CD14-positive monocyte (primary cell): Measurements from ENCODE around the gene ZNF552. TPM values are rescaled to one million over a fixed set of nuclear protein-coding genes. Genes with fewer than 3 reads are reported as not detected.
"Not testable (repeated sequence)": the region's sequence is repeated elsewhere in the genome, so short reads cannot be mapped to it uniquely, and the experiment has no call there.

ENCODE experiments used
- DNase-seq, 3 donors: peaks; one replicate each; pipeline ENCODE4 v3.0.0-alpha.2; 2011 to 2022
- H2AFZ ChIP-seq: 2 replicates; pipeline ENCODE4 v1.6.0; 2012; ENCODE audit warnings: mild to moderate bottlenecking, low read depth, low read length, inconsistent platforms; ENCODE audit not compliant: insufficient read depth, poor library complexity, severe bottlenecking
- H3K27ac ChIP-seq, 2 donors: 1 replicate in 1 of 2; 2 replicates in 1 of 2; pipeline ENCODE4 v1.5.1; 2012 to 2013; ENCODE audit warnings: low read length in 2 of 2, control low read depth in 1 of 2, inconsistent platforms in 1 of 2, low read depth in 1 of 2, mild to moderate bottlenecking in 1 of 2
- H3K27me3 ChIP-seq, 2 donors: one replicate each; pipeline versions ENCODE4 v1.6.0 to v1.6.1; 2011 to 2013; ENCODE audit warnings: low read length in 2 of 2; ENCODE audit not compliant: control insufficient read depth in 2 of 2, insufficient read depth in 2 of 2
- H3K36me3 ChIP-seq, 2 donors: replicated peaks in 1 of 2; 1 replicate in 1 of 2; 2 replicates in 1 of 2; pipeline versions ENCODE4 v1.5.1 to v1.6.1; 2012 to 2013; ENCODE audit warnings: low read length in 2 of 2, control low read depth in 1 of 2, inconsistent platforms in 1 of 2, mild to moderate bottlenecking in 1 of 2; ENCODE audit not compliant: insufficient read depth in 2 of 2, control insufficient read depth in 1 of 2
- H3K4me1 ChIP-seq, 2 donors: 1 replicate in 1 of 2; 2 replicates in 1 of 2; pipeline versions ENCODE4 v1.5.1 to v1.6.1; 2012 to 2013; ENCODE audit warnings: low read length in 2 of 2, control low read depth in 1 of 2, inconsistent platforms in 1 of 2, mild to moderate bottlenecking in 1 of 2, moderate library complexity in 1 of 2; ENCODE audit not compliant: insufficient read depth in 2 of 2, control insufficient read depth in 1 of 2
- H3K4me2 ChIP-seq: replicated peaks from 2 replicates; pipeline ENCODE3; 2012; ENCODE audit warnings: low read length, moderate library complexity, mild to moderate bottlenecking; ENCODE audit not compliant: poor library complexity, severe bottlenecking; ENCODE audit errors: extremely low read depth
- H3K4me3 ChIP-seq, 3 experiments: fragments of 200-600 bp in 1 of 3; sonication (generic) in 1 of 3; replicated peaks in 1 of 3; 1 replicate in 2 of 3; 2 replicates in 1 of 3; pipeline ENCODE4 v1.5.1; 2011 to 2013; ENCODE audit warnings: low read length in 3 of 3, mild to moderate bottlenecking in 3 of 3, control low read depth in 2 of 3, low read depth in 2 of 3, inconsistent platforms in 1 of 3, moderate library complexity in 1 of 3
- H3K79me2 ChIP-seq: 2 replicates; pipeline ENCODE4 v1.6.0; 2012; ENCODE audit warnings: mild to moderate bottlenecking, control low read depth, inconsistent platforms, low read length, moderate library complexity; ENCODE audit not compliant: insufficient read depth
- H3K9ac ChIP-seq: 2 replicates; pipeline ENCODE4 v1.6.0; 2017; ENCODE audit warnings: low read length, mild to moderate bottlenecking; ENCODE audit not compliant: insufficient read depth, poor library complexity, severe bottlenecking
- H3K9me3 ChIP-seq, 2 donors: replicated peaks in 1 of 2; 1 replicate in 1 of 2; 2 replicates in 1 of 2; pipeline versions ENCODE4 v1.5.1 to v1.6.1; 2012 to 2013; ENCODE audit warnings: low read length in 2 of 2, control low read depth in 1 of 2; ENCODE audit not compliant: control insufficient read depth in 1 of 2, insufficient read depth in 1 of 2
- H4K20me1 ChIP-seq: 2 replicates; pipeline ENCODE4 v1.6.0; 2012; ENCODE audit warnings: mild to moderate bottlenecking, low read length, control low read depth, moderate library complexity; ENCODE audit not compliant: insufficient read depth
- H3K27ac Mint-ChIP-seq, 7 donors: one replicate each; pipeline ENCODE4 v1.8.0; 2020; ENCODE audit warnings: mild to moderate bottlenecking in 7 of 7, mixed read lengths in 7 of 7, moderate library complexity in 6 of 7, inconsistent platforms in 2 of 7
- H3K27me3 Mint-ChIP-seq, 3 donors: one replicate each; pipeline ENCODE4 v1.8.0; 2021 to 2022; ENCODE audit warnings: low read depth in 3 of 3, mild to moderate bottlenecking in 3 of 3, mixed read lengths in 3 of 3, moderate library complexity in 3 of 3, inconsistent platforms in 1 of 3
- H3K36me3 Mint-ChIP-seq, 2 donors: one replicate each; pipeline ENCODE4 v1.8.0; 2020; ENCODE audit warnings: mixed read lengths in 2 of 2, inconsistent platforms in 1 of 2, mild to moderate bottlenecking in 1 of 2
- H3K4me1 Mint-ChIP-seq: one replicate; pipeline ENCODE4 v1.8.0; 2020; ENCODE audit warnings: mild to moderate bottlenecking, mixed read lengths
- H3K4me3 Mint-ChIP-seq, 2 donors: one replicate each; pipeline ENCODE4 v1.8.0; 2020; ENCODE audit warnings: mild to moderate bottlenecking in 2 of 2, mixed read lengths in 2 of 2, moderate library complexity in 1 of 2
- H3K9me3 Mint-ChIP-seq, 7 donors: one replicate each; pipeline ENCODE4 v1.8.0; 2020 to 2022; ENCODE audit warnings: mixed read lengths in 7 of 7, mild to moderate bottlenecking in 6 of 7, moderate library complexity in 6 of 7, inconsistent platforms in 2 of 7
- WGBS: methylation state at CpG from one replicate; pipeline ENCODE4 v1.1.5; 2013; ENCODE audit warnings: missing lambda C conversion rate; ENCODE audit not compliant: insufficient coverage; 5-methylcytosine and 5-hydroxymethylcytosine counted together
- intact Hi-C, 2 donors: fragments of 100-400 bp; cut with micrococcal nuclease; formaldehyde crosslinking; loops; one replicate each; pipeline versions ENCODE4 v1.15.0 to v1.15.1; 2023
- polyA plus RNA-seq, 3 donors: library from polyadenylated mRNA; depleted of rRNA in 1 of 3; unstranded in 2 of 3; stranded (reverse) in 1 of 3; fragments of 300-500 nt in 2 of 3; fragments of >200 nt in 1 of 3; fragmentation: Illumina TruSeq in 2 of 3; gene quantifications; 1 replicate in 2 of 3; 2 replicates in 1 of 3; pipeline ENCODE4 v1.2.3, GENCODE V29; 2012 to 2021
- TF ChIP-seq, protein P1 (sequence below): fragments of 200-600 bp; IDR thresholded peaks from one replicate; pipeline ENCODE4 v1.8.0; 2022; ENCODE audit warnings: antibody characterized with exemption, mild to moderate bottlenecking

The ZNF552 gene
- polyA plus RNA-seq, 3 donors: 2.0 to 4.3 (median 2.9) TPM

DNA sequence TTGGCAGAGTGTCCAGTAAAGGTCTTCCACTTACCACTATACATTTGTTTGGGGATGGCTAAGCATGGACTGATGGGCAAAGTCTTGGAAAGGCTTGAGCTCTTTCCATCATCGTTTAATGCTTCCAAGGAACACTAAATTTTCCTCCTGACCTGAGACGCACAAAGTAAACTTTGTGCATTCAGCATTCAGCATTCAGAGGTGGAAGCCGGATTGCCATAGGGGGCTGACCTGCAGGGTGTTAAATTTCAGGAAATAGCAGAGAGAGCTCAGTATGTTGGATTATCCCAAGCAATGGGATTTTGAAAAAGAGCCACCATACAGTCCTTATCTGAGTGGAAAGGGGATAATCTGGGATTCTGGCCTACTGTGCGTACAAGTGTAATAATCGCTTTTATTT lies 14.0 kb downstream of the ZNF552 start:
- peaks cover 33 to 38% of the 10 kb centered on the region in 2 donors for H3K4me1 ChIP-seq
- no peak overlapping the region for H3K27ac ChIP-seq
- no peak overlapping the region for H2AFZ ChIP-seq
- no peaks in the 10 kb centered on the region for H4K20me1 ChIP-seq
- H3K79me2 ChIP-seq: no peaks in the 10 kb centered on the region
- H3K36me3 ChIP-seq: peaks cover 2 to 5% of the 10 kb centered on the region in 2 donors
- TF ChIP-seq, protein P1, sequence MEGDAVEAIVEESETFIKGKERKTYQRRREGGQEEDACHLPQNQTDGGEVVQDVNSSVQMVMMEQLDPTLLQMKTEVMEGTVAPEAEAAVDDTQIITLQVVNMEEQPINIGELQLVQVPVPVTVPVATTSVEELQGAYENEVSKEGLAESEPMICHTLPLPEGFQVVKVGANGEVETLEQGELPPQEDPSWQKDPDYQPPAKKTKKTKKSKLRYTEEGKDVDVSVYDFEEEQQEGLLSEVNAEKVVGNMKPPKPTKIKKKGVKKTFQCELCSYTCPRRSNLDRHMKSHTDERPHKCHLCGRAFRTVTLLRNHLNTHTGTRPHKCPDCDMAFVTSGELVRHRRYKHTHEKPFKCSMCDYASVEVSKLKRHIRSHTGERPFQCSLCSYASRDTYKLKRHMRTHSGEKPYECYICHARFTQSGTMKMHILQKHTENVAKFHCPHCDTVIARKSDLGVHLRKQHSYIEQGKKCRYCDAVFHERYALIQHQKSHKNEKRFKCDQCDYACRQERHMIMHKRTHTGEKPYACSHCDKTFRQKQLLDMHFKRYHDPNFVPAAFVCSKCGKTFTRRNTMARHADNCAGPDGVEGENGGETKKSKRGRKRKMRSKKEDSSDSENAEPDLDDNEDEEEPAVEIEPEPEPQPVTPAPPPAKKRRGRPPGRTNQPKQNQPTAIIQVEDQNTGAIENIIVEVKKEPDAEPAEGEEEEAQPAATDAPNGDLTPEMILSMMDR: no peak
- H3K9me3 ChIP-seq: no peaks in the 10 kb centered on the region
- intact Hi-C loops: no loop called here
- H3K27me3 ChIP-seq: no peaks in the 10 kb centered on the region
- H3K4me3 Mint-ChIP-seq: no peak overlapping the region
- no peak overlapping the region for H3K9ac ChIP-seq
- H3K4me2 ChIP-seq: no peak overlapping the region
- H3K27me3 Mint-ChIP-seq: peaks cover 0 to 6% (median 0%) of the 10 kb centered on the region in 3 donors
- H3K4me3 ChIP-seq: no peak overlapping the region
- H3K9me3 Mint-ChIP-seq: peaks cover 0 to 2% (median 0%) of the 10 kb centered on the region in 7 donors
- H3K4me1 Mint-ChIP-seq: peaks cover 58% of the 10 kb centered on the region
- H3K36me3 Mint-ChIP-seq: peaks cover 19 to 27% of the 10 kb centered on the region in 2 donors
- no peak overlapping the region for H3K27ac Mint-ChIP-seq
- WGBS: 100% methylated on average over 2 of the region's 5 CpGs
- DNase-seq: no peak

- Histone ChIP-seq H3K4me1 (peaks cover 24 to 28% of the 10 kb centered on the region in 2 donors), H3K36me3 (peaks cover 10 to 21% of the 10 kb centered on the region in 2 donors)
- H3K27ac ChIP-seq, H3K27me3 ChIP-seq, H3K9ac ChIP-seq, H3K79me2 ChIP-seq, H3K4me3 Mint-ChIP-seq, H2AFZ ChIP-seq, H3K9me3 ChIP-seq, H4K20me1 ChIP-seq, H3K4me2 ChIP-seq, H3K27me3 Mint-ChIP-seq, H3K4me3 ChIP-seq, H3K9me3 Mint-ChIP-seq, intact Hi-C loops, DNase-seq: not testable (repeated sequence)
- peak overlapping the region in 2 of 7 donors; percentile 10 to 50 for H3K27ac Mint-ChIP-seq
- H3K36me3 Mint-ChIP-seq: peaks cover 36 to 41% of the 10 kb centered on the region in 2 donors
- peaks cover 28% of the 10 kb centered on the region for H3K4me1 Mint-ChIP-seq
- no CpG with 5 or more reads among the region's 1 CpG for WGBS
Observed at GRCh38 chr19:57796580-57796979, 18.1 kb downstream of the ZNF552 start.
